Fibroblast of skin of abdomen (primary cell): ENCODE results near the gene DOLPP1. TPM values are rescaled to one million over a fixed set of nuclear protein-coding genes. Genes with fewer than 3 reads are reported as not detected.
"Not testable (repeated sequence)": the region's sequence is repeated elsewhere in the genome, so short reads cannot be mapped to it uniquely, and the experiment has no call there.

Source experiments
- DNase-seq: peaks from one replicate; pipeline ENCODE4 v3.0.0-alpha.2; 2013
- polyA plus RNA-seq, 2 experiments: library from polyadenylated mRNA; unstranded; fragments of 120-200 nt; gene quantifications; one replicate each; pipeline ENCODE4 v1.2.1, GENCODE V29; 2013; ENCODE audit not compliant: insufficient read length in 2 of 2

The DOLPP1 gene, protein sequence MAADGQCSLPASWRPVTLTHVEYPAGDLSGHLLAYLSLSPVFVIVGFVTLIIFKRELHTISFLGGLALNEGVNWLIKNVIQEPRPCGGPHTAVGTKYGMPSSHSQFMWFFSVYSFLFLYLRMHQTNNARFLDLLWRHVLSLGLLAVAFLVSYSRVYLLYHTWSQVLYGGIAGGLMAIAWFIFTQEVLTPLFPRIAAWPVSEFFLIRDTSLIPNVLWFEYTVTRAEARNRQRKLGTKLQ
- polyA plus RNA-seq (2013, experiment 1 of 2; ENCODE audit: insufficient read length), result 12.1 TPM
- 10.7 TPM for polyA plus RNA-seq (2013, experiment 2 of 2; ENCODE audit: insufficient read length)

DNA sequence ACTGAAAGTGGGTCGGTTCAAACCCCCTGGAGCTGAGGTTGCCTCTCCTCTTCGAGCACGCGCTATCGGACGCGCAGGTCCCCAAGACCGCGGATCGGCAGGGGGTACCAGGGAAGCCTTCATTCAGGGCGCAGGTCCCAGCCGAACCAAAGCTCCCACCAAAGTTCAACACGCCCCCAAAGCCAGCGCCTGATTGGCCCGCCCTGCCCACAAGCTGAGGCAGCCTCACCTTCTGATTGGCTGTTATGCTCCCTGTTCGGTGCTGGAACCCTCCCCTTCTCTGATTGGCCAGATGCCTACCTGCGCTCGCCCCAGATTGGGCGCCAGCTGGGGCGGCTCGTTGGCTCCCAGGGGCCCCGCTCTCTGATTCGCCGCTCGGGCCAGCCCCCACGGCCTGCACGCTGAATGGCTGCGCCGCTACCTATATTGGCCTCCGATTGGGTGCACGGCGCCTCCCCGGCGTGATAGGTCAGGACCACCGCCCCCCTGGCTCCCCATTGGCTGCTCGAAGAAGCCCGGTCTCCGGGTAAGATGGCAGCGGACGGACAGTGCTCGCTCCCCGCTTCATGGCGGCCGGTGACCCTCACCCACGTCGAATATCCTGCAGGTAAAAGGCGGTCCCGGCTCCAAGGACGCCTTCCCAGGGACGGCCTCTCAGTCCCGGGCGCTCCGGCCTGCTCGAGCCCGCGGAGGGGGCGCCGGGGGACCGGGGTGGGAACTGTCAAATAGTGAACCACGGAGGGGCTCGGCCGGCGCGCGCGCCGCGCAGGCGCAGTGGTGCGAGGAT is at the start of gene DOLPP1:
DOLPP1 (plus strand) TSS at position 511 of the 787 bp plus-strand sequence; CDS start at position 532, 21 bp downstream.
- DNase-seq, result peak; percentile 100

DNA sequence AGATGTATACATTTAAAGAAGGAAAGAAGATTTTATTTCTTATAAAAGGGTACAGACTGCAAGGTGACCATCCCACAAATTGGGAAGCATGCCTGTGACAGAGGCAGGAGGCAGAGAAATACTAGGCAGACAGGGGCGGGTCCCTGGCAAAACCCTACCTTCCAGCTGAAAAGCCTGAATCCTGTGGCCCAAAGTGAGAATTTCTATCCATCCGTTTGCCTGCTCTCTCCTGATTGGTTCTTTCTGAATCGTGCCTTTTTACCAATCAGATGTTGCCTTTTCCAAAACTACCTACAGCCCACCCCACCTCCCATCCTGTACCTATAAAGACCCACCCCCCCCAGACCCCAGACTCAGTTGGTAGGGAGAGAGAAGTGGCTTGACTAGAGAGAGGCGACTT is 49.4 kb upstream of the DOLPP1 start:
- DNase-seq, result no peak

DNA sequence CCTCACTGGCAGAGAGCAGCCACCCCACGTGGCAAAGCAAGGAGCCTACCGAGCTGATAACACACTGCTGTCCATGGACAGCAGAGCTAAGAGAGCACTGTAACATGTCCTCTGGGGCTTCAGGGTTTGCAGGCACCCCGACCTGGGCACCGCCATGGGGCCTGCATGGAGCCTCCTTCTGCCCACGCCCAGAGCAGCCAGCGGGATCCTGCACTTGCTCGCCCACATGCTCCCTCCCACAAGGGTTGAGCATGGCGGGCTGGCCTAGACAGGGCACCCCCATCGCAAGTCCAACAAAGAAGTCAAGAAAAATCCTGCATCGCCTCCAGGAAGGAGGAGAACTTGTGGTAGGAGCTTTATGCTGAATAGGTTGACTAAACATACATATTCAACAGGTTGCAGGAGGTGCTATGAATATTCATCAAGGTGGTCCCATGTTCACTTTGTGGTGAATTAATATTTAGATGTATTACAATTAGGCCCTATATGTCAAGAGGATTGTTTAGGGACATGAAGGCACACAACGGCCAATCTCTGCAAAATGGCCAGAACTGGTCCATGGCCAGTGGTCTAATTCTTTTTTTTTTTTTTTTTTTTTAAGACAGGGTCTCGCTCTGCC is 48.3 kb upstream of the DOLPP1 start:
- no peak for DNase-seq

DNA sequence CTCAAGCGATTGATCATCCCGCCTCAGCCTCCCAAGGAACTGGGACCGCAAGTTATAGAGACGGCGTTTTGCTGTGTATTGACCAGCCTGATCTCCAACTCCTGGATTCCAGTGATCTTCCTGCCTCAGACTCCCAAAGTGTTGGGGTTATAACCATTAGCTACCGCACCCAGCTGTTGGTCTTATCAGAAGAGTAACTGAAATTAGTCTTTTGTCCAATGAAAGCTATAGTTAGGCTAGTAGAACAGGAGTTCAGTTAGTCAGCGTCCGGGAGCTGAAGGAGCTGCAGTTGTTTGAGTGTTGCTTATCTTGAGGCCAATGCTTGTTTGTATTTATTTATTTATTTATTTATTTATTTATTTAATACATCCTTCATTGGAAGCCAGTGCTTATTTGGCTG is 47.7 kb upstream of the DOLPP1 start:
- DNase-seq, result no peak

DNA sequence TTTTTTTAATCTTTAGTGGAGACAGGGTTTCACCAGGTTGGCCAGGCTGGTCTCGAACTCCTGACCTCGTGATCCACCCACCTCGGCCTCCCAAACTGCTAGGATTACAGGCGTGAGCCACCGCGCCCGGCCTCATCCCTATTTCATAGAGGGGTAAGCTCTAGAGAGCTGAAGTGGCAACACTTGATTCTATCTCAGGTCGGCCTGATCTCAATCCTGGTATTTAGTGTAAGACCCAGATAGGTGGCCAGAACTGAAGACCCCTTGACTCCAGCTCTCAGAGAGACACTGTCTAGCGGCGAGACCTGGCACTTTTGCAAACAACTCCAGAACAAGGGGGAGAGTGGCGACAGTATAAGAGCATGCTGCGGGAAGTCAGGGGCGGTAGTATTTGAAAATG is 45.1 kb upstream of the DOLPP1 start:
- not testable (repeated sequence) for DNase-seq

DNA sequence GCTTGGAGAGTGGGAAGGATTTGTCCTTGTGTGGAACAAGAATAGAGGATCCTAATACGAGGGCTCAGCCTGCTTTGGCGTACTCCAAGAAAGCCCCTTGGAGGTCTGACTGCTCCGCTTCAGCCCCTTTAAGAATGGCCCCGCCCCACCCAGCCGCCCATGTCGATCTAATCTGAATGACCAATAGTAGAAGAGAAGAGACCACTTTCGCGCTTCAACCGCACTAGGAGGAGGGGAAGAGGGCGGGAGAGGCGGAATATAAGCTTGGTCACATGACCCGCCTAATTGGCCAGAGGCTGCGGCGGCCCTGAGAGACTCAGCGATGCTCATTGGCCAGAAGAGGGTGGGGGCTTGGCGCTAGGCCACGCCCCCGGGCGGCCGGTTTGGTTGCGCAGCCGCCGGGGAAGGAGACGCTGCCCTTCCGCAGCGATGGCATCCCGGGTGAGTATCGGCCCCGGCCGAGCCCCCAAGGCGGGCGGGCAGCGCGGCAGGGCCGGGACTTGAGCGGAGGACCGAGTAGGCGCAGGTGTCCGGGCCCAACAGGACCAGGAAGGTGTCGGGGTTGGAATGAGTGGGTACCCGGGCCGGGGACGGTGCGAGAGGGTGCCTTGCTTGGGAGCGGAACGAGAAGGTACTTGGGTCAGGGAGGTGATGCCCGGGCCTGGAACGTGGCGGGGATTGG is 44.5 kb upstream of the DOLPP1 start, which contains the start of gene MIGA2:
MIGA2 (plus strand) TSS at position 386 of the 682 bp plus-strand sequence. CDS start 3,969 bp downstream, outside the sequence.
- peak; percentile 99 for DNase-seq

DNA sequence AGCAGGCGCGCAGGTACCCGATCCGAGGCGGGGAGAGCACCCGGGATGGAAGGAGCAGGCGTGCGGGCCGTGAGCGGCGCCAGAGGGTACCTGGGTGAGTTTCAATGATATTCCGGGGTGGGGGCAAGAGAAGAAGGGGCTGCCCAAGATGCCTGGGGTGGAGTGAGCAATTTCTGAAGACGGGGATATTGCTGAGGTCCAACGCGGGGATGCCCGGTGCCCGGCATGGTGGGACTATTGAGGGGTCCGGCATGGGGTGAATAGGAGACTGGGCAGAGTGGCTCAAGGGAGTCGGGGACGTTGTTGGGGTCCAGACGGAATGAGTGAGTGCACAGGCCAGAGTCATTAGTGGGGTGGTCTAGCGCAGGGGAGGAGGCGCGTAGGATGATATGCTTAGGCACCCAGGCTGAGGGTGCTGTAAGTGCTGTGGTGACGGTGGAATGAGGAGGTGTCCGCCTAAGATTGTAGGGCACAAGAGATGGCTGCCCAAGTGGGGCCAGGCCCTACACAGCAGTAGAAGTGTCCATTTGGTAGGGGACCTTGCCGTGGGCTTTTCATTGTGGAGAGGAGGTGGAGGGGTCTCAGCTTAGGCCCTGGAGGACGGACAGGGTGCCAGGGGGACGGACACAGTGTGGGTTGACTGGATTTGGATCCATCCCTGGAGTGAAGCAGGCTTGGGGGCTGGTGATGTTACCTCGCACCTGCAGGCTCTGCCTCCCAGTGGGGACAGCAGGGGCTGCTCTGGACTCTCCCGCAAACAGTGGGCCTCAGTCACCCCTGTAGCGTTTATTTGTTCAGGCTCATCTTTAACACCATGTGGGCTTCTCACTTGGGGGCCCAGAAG is 43.8 kb upstream of the DOLPP1 start:
- no peak for DNase-seq

DNA sequence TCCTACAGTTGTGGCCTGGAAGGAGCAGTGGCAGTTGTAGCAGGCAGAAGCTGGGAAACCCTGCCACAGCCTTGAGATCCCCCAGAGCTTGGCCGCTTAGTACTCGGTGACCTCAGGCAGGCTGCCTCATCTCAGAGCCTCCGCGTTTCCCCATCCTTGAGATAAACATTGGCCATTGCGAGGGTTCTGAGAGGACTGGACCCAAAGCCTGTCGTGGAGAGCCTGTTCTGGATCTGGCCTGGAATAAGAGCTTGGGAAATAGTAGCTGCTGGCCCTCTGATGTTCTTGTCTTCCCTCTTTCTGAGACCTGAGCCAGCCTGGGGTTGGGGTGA is 43.2 kb upstream of the DOLPP1 start:
- no peak for DNase-seq

DNA sequence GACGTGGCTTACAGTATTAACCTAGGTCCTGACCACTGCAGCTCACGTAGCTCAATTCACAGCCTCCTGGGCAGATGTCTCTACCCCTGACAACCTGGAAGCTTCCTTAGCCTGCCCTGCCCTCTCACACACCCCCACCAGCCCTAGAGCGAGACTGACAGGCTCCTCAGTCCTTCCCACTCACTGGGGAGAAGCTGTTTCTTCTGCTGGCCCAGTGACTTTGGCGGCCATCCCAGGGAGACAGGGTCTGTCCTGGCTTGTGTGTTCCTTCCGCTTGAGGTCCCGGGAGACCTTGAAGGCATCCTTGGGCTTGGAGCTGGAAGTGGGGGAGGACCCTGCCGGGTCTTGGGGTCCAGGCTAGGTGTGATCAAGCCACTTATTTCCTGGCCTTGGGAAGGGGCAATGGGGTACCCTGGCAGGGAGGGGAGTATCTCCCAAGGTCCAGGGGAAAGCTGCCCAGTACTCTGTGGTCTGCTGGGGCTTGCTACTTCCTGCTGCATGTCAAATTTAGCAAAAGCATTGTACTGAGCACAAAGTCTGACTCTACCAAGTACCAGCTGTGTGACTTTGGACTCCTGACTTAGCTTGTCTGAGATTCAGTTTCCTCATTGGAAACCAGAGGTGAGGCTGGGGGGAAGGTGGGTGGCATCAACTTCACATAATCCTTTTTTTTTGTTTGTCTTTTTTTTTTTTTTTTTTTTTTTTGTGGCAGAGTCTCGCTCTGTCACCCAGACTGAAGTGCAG is 42.6 kb upstream of the DOLPP1 start:
- DNase-seq, result no peak

DNA sequence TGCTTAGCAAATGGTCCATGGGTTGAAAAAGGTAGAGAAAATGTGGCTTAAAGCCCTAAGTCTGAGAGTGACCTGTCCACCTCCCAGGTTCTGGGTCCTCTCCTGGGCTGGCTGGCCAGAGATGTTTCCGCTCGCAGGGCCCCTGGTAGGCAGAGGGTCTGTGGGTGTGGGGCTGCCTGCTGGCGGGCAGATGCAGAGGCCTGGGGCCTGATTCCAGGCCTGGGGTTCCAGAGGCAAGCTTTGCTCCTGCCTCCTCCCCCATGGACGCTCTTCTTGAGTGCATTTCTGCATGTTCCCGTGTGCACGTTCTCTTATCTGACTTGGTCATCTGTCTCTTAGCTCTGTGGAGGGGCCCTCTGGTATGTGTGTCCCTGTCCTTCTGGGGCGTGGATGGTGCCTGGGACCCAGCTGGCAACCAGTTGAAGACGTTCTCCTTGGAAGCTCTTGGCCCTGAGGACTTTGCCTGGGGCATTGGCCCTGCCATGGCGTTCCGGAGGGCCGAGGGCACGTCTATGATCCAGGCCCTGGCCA is 40.7 kb upstream of the DOLPP1 start:
- no peak for DNase-seq

DNA sequence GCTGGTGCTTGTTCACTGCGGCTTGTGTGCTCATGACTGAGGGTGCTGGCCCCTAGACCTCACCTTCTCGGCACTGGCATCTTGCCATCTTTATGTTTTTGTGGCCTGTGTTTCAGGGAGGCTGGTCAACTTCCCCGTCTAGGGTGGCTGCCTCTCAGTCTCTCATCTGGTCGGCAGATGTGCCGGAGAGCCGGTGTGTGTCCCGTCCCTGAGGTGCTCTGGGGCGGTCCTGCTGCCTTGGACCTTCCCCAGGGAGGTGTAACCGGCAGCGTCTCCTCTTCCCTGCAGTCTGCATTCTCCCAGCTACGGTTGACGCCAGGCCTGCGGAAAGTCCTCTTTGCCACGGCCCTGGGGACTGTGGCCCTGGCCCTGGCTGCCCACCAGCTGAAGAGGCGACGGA is 38.9 kb upstream of the DOLPP1 start:
- DNase-seq, result no peak

DNA sequence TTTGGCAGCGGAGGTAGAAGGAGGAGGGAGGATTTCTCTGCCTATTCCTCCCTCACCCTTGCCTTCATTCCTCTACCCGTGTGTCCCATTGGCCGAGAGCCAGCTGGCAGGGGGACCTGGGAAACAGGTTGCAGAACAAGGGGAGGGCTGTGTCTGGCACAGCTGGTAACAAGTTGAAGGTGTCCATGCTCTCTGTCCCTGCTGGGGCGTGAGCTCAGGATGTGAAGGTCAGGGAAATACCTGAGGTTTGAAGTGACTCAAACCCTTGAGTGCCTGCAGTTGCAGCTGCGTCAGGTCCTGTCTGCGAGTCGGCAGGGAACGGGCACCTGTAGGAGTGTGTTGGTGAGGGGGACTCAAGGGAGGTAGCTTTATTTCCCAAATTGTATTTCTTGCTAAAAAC is 28.3 kb upstream of the DOLPP1 start:
- DNase-seq, result no peak

DNA sequence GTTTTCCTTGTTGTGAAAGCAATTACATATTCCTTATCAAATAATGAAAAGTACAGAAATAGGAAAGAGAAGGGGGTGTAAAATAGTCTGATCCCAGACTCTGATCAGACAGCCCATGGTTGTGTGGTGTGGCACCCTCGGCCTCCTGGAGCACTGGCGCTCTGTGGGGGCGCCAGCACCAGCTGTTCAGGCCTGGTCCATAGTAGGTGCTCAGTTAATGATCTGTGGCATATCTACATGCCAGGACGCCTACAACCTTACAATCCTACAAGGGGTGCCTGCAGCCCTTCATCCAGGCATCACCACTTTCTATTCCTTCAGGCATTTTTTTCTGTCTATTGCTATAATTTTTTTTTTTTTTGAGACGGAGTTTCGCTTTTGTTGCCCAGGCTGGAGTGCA is 27.9 kb upstream of the DOLPP1 start:
- DNase-seq, result no peak

DNA sequence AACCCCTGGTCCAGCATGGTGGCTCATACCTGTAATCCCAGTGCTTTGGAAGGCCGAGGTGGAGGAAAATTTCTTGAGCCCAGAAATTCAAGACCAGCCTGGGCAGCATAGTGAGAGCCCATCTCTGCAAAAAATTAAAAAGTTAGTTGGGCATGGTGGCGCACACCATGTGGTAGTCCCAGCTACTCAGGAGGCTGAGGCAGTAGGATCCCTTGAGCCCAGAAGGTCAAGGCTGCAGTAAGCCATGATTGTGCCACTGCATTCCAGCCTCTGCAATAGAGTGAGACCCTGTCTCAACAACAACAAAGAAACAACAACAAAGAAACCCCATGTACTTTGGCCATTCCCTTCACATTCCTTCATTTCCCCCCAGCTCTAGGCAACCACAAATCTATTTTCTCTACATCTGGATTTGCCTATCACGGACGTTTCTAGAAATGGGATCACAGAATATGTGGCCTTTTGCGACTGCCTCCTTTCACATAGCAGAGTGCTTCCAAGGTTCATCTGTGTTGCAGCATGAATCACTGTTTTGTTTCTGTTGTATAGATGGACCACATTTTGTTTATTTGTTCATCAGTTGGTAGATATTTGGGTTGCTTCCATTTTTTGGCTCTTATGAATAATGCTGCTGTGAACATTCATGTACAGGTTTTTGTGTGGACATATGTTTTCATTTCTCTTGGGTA is 26.6 kb upstream of the DOLPP1 start:
- no peak for DNase-seq

DNA sequence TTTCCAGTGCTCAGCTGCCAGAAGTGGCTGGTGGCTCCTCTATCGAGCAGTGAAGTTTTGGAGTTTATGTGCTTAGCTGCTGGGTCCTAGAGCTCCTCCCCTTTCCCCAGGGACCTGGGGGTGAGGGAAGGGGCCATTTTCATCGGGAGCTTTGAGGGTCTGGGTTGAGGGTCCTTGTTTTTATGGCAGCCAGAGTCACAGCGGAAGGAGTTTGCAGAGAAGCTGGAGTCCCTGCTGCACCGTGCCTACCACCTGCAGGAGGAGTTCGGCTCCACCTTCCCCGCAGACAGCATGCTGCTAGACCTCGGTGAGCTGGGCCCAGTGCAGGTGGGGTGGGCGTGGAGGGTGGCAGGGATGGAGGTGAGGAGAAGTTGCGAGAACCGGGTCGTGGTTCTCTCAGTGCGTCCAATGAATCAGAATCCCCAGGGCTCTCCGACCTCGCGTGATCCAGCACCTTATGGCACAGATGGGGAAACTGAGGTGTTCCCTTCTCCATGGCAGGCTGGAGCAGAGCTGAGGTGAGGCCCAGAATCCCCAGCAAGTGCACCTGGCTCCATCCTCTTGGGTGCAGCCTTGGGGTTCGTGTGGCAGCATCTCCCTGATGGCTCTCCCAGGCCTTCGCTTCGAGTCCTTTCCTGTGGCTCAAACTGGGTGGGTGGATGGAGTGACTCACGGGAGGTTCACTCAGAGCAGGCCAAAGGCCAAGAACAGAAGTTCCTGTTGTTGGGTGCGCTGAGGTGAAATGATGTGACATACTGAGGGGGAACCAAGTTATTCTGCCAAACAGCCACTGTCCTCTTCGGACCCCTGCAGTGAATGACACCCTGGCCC is 21.7 kb upstream of the DOLPP1 start:
- DNase-seq, result no peak

DNA sequence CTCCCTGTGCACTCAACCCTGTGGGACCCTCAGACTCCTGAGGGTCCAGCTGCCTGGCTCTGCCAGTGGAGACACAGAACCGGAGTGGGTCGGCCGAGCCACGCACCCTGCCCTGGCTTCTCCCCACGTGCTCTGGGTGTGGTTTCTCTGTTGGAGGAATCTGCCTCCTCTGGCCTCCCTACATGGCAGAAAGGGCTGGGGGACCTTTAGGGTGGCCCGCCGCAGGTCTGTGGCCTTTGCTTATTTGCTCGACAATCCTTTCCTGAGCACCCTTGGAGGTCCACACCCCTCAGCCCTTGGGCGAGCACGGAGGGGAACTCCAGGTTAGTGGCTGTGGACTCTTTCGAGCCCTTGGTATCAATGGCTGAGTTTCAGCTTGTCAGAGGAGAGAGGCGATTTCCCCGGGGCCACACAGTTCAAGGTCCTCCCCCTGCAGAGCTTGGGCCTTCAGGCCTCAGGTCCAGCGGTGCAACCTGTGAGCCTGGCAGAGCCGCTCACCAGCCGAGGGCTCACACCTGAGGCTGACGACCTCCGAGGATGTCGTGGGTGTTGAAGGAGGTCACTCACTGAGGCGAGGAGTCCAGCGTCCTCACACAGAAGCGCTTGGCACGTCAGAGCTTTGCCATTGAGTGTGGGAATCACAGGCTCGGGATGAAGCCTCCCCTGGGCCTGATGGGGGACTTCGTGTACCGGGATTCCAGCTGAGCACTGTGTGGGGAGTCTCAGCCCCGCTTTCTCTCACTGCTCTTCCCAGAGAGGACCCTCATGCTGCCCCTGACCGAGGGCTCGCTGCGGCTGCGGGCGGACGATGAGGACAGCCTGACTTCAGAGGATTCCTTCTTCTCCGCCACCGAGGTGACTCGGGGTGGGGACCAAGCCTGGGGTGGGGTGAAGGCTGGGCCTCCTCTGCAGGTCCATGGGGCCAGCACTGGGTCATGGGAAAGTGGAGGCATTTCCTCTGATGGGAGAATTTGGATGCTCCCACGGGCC is 20.8 kb upstream of the DOLPP1 start:
- DNase-seq, result no peak

DNA sequence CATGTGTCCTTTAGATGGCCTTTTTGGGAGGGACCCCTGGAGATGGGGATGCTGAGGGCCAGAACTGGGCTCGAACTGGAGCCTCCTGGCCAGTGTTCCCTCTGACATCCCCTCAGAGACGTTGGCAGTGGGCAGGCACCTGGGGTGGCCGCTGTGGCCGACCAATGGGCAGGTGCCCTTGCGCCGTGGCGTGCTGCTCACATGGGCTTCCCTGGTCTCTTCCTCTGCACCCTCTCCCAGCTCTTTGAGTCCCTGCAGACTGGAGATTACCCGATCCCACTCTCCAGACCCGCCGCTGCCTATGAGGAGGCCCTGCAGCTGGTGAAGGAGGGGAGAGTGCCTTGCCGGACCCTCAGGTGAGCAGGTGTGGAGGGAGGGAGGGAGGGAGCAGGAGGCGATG is 19.9 kb upstream of the DOLPP1 start:
- DNase-seq, result no peak

DNA sequence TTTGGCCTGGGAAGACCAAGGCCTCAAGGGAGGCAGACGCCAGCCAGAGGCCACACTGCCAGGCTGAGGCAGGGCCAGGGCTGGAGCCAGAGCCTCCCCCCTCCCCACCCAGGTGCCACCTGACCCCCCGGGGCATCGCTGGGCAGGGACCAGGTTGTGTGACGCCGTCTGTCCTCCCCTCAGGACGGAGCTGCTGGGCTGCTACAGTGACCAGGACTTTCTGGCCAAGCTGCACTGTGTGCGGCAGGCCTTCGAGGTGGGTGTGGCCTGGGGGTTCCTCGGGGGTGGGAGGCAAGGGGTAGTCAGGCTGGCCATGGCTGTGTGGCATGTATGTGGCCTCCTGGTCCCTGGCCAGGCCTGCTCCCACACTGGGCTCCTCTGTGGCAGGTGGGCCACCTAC is 17.9 kb upstream of the DOLPP1 start:
- no peak for DNase-seq
